ENCODE data around the gene A4GALT.
A peak's percentile ranks its signal among the peaks of the same experiment; 100 is the strongest.
"Not testable (repeated sequence)": the region's sequence is repeated elsewhere in the genome, so short reads cannot be mapped to it uniquely, and the experiment has no call there.

The A4GALT gene, protein sequence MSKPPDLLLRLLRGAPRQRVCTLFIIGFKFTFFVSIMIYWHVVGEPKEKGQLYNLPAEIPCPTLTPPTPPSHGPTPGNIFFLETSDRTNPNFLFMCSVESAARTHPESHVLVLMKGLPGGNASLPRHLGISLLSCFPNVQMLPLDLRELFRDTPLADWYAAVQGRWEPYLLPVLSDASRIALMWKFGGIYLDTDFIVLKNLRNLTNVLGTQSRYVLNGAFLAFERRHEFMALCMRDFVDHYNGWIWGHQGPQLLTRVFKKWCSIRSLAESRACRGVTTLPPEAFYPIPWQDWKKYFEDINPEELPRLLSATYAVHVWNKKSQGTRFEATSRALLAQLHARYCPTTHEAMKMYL

GRCh38 chr22:42720263-42721044 is at the start of gene A4GALT:
A4GALT (minus strand) TSS chr22:42720870; CDS start chr22:42693951, 26,919 bp downstream.
- peak; percentile 21 for DNase-seq (ENCODE audit: low read depth)

GRCh38 chr22:42770448-42770726 is 49.7 kb upstream of the A4GALT start:
- DNase-seq (ENCODE audit: low read depth), result no peak

DNA sequence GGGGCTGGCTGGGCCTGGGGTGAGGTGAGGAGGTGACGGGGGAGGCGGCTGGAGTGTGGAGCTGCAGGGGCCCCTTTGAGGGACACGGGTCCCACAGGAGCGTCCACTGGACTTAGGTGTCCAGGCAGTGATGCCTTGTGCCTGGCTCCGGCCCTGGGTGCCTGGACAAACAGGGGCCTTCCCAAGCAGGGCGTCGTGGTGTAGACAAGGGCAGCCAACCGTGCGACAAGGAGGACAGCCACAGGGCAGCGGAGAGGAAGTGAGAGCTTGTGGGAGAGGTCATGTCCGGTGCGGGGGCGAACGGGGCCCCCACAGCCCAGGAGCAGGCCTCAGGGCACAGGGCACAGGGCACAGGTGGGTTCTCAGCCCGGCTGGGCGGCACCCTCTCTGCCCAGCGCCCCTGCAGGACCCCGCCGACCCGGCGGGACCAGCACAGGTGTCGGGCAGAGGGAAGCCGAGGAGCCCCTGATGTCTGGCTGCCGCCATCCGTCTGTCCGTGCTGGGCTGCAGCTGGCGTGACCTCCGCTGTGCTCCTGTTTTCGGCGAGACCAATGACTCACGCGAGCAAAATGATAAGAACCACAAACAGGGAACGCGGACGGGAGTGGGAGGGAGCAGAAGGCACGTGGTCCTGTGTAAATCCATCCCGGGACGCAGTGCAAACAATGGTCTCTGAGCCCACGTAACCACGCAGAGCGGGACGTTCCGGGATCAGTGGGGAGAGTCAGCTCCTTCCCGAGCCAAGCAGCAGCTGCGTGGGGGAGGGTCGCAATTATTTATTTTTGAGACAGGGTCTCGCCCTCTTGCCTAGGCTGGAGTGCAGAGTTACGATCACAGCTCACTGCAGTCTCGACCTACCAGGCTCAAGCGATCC is 49.1 kb upstream of the A4GALT start:
- peak; percentile 86 for DNase-seq (ENCODE audit: low read depth)

DNA sequence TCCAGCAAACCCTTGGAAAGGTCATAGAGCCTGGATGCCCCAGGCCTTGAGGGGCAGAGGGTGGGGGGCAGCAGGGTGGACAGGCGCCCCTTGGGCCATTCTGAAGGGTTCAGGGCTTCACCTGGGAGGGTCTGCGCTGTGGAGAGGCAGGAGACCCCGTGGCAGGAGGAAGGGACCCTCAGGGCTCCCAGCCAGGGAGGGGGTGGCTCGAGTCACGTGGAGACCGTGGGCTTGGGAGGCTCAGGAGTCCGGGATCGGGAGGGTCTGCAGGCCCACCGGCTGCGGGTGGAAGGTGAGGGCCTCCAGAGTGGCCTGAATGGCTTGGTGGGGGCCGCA is 48.5 kb upstream of the A4GALT start:
- no peak for DNase-seq (ENCODE audit: low read depth)

GRCh38 chr22:42768385-42769035 is 47.8 kb upstream of the A4GALT start:
- DNase-seq (ENCODE audit: low read depth), result no peak

DNA sequence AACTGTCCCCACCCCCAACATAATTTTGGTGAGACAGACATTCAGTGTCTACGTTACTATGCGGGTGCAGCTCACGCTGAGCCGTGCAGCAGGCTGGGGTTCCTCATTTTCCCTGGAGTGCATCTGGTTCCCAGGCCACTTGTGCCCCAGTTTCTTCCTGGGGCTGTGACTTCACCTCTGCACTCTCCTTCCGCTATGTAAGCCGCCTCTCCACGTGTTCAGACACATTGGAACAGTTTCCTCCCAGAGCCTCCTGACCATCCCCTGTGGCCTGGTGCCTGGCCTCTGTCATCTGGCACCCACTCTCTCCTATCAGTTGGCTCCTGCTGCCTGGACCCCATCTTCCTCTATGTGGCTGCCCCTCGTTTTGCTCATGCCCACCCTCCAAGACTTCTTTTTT is 46.2 kb upstream of the A4GALT start:
- no peak for DNase-seq (ENCODE audit: low read depth)

- no peak for DNase-seq (ENCODE audit: low read depth)
These were observed 44.3 kb upstream of the A4GALT start for GRCh38 chr22:42764895-42765363.

DNA sequence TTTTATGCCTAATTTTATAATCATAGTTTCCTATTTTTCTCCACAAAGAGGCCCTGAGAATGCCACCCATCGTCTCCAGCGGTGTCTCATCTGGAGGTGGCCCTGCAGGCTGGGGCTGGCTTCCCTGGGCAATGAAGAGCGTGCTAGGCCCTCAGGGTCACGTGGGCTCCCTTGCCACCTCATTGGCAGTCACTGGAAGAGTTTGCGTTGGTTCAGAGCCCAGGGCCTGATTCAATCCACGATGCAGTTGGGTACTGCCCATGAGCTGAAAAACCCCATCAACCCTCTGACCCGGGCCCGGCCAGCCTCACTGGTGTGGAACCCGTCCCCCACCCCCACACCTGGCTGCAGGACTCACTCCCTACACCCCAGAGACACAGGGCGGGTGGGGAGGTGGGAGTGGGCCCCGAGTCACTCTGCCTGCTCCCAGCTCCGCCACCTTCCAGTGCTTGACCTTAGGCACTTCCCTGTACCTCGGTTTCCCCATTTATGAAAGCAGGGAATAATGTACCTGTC is 43.4 kb upstream of the A4GALT start:
- DNase-seq (ENCODE audit: low read depth), result no peak

- DNase-seq (ENCODE audit: low read depth), result no peak
These were observed 40.3 kb upstream of the A4GALT start for GRCh38 chr22:42760806-42761565.

DNA sequence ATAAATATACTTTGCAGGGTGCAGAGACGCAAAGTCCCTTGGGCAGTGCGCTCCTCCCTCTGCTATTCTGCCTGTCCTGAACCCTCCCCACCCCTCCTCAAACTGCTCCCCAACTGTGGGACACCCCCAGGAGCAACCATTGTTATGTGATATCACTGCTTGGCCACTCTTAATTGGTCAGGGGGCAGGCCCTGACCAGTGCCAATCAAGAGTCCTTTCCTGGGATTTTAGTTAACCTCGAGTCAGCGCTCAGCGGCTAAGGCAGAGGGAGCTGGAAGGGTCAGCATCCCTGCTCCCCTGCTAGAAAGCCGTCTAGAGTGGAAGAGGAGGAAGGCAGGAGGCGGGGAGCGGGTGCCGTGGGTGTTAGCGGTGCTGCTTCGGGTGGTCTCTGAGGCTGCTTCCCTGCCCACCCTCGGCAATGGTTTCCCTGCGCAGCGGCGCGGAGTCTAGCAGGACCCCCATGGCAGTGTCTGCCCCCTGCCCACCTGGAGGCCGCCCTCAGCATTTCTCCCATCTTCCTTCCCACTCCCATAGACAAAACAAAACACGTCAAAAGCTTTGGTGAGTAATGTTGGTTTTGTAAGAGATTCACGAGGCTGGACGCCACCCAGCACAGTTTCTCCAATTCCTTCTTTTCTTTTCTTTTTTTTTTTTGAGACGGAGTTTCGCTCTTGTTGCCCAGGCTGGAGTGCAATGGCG is 38.4 kb upstream of the A4GALT start:
- peak; percentile 22 for DNase-seq (ENCODE audit: low read depth)

DNA sequence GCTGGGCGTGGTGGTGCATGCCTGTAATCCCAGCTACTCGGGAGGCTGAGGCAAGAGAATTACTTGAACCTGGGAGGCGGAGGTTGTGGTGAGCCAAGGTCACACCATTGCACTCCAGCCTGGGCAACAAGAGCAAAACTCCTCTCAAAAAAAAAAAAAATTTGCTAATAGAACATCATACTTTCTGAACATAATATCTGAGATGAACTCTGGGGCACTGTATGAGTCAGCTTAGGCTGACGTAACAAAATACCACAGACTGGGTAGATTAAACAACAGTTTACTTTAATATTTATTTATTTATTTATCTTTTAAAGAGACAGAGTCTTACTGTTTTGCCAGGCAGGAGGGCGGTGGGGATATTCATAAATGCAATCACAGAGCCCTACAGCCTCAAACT is 34.9 kb upstream of the A4GALT start:
- peak; percentile 83 for DNase-seq (ENCODE audit: low read depth)

DNA sequence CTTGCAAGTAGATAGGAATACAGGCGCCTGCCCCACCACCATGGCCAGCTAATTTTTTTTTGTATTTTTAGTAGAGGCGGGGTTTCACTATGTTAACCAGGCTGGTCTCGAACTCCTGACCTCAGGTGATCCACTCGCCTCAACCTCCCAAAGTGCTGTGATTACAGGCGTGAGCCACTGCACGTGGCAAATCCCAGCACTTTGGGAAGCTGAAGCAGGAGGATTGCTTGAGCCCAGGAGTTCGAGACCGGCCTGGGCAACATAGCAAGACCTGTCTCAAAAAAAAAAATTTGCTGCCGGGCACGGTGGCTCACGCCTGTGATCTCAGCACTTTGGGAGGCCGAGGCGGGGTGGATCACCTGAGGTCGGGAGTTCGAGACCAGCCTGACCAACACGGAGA is 34.5 kb upstream of the A4GALT start:
- DNase-seq (ENCODE audit: low read depth), result not testable (repeated sequence)

DNA sequence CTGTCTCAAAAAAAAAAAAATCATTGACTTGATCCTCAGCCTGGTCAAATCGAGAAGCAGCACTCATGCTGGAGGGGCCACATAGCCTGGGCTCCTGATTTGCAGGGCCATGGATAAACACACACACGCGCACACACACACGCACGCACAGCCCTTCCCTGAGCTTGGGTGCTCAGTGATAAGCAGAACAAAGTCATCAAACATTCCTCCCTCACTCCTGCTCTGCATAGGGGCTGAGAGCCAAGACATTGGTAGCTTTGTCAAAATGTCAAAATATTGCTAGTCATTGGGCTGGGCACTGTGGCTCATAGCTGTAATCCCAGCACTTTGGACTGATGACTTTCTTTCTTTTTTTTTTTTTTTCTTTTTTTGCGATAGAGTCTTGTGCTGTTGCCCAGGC is 34.0 kb upstream of the A4GALT start:
- DNase-seq (ENCODE audit: low read depth), result peak; percentile 39

DNA sequence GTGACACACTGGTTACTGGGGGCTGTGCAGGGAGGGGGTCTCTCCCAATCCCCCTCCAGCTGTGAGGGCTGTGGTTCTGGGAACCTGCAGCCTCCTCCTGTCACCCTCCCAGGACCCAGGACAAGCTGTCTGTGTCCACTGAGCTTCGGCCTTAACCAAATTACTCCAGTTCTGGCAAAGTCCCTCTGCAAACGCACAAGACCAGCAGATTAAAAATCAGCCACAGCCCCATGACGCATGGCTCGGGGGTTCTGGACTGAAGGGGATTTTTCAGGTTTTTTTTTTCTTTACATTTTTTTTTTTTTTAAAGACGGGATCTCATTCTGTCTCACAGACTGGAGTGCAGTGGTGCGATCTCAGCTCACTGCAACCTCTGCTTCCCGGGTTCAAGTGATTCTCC is 32.2 kb upstream of the A4GALT start:
- DNase-seq (ENCODE audit: low read depth), result no peak

DNA sequence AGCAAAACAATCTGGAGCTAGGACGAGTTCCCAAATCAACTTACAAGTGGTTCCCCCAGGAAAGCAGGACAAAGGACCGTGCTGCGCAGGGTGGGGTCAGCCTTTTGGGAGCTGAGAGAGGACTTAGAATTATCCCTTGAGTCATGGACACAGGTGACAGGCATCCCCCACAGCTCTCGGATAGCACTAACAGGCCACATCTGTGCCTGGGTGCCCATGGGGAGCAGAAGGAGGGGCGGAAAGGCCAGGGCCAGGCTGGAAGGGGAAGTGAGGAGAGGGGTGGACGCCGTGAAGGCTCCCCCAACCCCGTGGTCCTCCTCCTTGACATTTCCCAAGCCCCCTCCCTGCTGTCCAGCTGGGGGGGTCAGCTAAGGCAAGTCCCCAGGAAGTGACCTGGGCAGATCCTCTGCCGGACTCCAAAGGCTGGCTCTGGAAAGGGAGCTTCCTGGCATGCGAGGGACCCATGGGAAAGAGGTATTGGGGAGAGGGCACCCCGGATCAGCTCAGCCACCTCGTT is 31.6 kb upstream of the A4GALT start:
- DNase-seq (ENCODE audit: low read depth), result no peak

- not testable (repeated sequence) for DNase-seq (ENCODE audit: low read depth)
These were observed 29.8 kb upstream of the A4GALT start for GRCh38 chr22:42750421-42750820.

DNA sequence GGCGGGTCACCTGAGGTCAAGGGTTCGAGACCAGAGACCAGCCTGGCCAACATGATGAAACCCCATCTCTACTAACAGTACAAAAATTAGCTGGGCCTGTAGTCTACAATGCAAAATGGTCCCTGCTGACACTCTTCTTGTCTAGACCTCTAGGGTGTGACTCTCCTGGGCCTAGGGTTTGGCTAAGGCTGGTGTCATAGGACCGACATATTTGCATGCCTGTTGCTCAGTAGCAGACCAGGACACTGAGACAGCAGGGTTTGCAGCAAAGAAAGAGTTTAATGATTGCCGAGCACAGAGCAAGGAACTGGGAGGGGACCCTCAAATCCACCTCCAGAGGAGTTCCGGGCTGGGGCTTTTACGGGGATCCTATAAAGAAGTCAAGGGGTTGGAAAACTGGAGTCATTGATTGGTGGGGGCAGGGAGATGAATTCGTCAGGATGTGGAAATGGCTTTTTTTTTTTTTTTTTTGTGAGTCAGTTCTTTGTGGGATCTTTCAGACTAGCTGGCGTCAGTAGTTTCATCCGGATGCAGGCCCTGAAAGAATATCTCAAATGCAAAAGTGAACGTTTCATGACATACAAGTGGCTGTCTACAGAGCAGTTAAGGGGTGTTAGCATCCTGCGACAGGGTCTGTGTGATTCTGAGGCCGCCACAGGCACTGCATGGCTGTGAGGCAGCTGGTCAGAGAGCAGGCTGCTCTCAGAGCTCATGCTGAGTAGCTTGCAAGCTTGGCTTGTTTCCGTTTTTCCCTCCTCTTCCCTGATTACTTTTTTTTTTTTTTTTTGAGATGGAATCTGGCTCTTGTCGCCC is 27.2 kb upstream of the A4GALT start:
- DNase-seq (ENCODE audit: low read depth), result peak; percentile 93

- DNase-seq (ENCODE audit: low read depth), result peak; percentile 76
These were observed 24.4 kb upstream of the A4GALT start for GRCh38 chr22:42745118-42745517.

DNA sequence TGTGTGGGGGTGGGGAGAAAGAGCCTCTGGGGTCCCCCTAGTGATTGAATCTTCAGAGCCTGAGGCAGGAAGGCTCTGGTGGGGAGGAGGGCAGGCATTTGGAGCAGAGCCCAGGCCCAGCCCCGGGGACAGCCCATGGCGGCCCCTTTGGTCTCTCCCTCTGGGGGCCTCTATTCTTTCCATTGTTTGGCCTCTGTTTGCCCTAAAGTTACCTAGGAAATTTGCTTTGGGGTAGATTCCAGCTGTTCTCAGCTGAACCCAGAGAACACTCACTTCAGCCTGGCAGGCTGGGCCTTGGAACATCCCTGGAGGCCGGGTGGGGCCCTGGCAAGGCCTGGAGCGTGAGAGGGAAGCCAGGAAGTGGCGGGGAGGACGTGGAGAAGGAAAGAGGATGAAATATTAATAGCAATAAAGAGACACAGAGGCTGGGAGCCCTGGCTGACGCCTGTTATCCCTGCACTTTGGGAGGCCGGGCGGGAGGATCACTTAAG is 22.9 kb upstream of the A4GALT start:
- DNase-seq (ENCODE audit: low read depth), result peak; percentile 44

Data from ELR (cell line).